ENCODE measurements around the gene MTHFSD.

DNA sequence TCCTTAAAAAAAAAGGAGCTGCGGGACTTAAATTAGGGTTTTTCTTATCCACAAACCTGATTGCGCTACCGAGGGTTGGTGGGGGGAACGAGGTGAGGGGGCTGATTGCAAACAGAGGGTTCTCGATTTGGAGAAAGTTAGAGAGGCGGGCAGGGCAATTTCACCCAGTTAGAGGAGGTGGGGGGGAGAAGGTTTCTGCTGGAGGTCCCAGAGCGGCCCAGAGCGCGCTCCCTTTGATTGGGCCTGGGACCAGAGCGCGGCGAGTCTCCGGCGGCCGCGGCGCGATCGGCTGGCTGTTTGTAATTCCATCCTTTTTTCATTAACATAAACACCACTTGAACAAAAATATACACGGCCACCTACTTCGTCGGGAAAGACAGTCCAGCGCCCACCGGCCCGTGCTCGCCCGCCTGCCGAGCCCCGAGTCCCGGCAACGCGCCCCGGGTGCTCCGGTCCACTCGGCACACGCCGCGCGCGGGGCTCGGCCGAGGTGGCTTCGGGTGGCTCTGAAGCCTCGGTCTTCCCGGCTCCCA, 58.0 kb downstream of the MTHFSD start:
- no peak for TF ChIP-seq TAF1 (IDR thresholded peaks at IDR 0.05; ENCODE audit: low read depth, low read length)
- no peak for TF ChIP-seq BRCA1 (IDR thresholded peaks at IDR 0.05; ENCODE audit: low read depth, low read length)

Measured in H1 (cell line).